Astrocyte (in vitro differentiated cells and primary cell): ENCODE results near the gene ITPK1. TPM values are rescaled to one million over a fixed set of nuclear protein-coding genes. Genes with fewer than 3 reads are reported as not detected.
"Not testable (repeated sequence)": the region's sequence is repeated elsewhere in the genome, so short reads cannot be mapped to it uniquely, and the experiment has no call there.

ENCODE experiments used
- DNase-seq: peaks from one replicate; pipeline ENCODE4 v3.0.0-alpha.2; 2010; ENCODE audit warnings: low read depth
- FAIRE-seq: peaks from 2 replicates; lab custom pipeline; 2011; peaks lifted over from hg19 to GRCh38; lab: Jason Lieb, UNC
- H2AFZ ChIP-seq: 2 replicates; pipeline ENCODE4 v1.6.0; 2012; ENCODE audit warnings: low read depth, low read length, inconsistent platforms
- H3K27ac ChIP-seq: 2 replicates; pipeline ENCODE4 v1.5.1; 2011; ENCODE audit warnings: low read depth, low read length, inconsistent platforms
- H3K27me3 ChIP-seq: 2 replicates; pipeline ENCODE4 v1.6.0; 2011; ENCODE audit warnings: low read length, inconsistent platforms; ENCODE audit not compliant: insufficient read depth
- H3K36me3 ChIP-seq: 2 replicates; pipeline ENCODE4 v1.5.1; 2011; ENCODE audit warnings: low read length, inconsistent platforms; ENCODE audit not compliant: insufficient read depth
- H3K4me1 ChIP-seq: 2 replicates; pipeline ENCODE4 v1.5.1; 2011; ENCODE audit warnings: low read length, inconsistent platforms; ENCODE audit not compliant: insufficient read depth
- H3K4me2 ChIP-seq: 2 replicates; pipeline ENCODE4 v1.6.0; 2012; ENCODE audit warnings: low read length, inconsistent platforms
- H3K4me3 ChIP-seq: 2 replicates; pipeline ENCODE4 v1.5.1; 2011; ENCODE audit warnings: low read depth, mild to moderate bottlenecking, low read length, inconsistent platforms; ENCODE audit not compliant: insufficient read depth
- H3K79me2 ChIP-seq: 2 replicates; pipeline ENCODE4 v1.6.0; 2012; ENCODE audit warnings: mild to moderate bottlenecking, low read length, inconsistent platforms; ENCODE audit not compliant: insufficient read depth
- H3K9ac ChIP-seq: 2 replicates; pipeline ENCODE4 v1.6.0; 2012; ENCODE audit warnings: mild to moderate bottlenecking, low read length, inconsistent platforms
- H3K9me3 ChIP-seq: 2 replicates; pipeline ENCODE4 v1.5.1; 2012; ENCODE audit warnings: low read depth, mild to moderate bottlenecking, low read length, inconsistent platforms; ENCODE audit not compliant: insufficient read depth
- H4K20me1 ChIP-seq: 2 replicates; pipeline ENCODE4 v1.6.0; 2012; ENCODE audit warnings: low read length, inconsistent platforms; ENCODE audit not compliant: insufficient read depth
- H3K27ac Mint-ChIP-seq: one replicate; pipeline ENCODE4 v1.8.0; 2021; ENCODE audit warnings: mild to moderate bottlenecking, mixed read lengths; ENCODE audit not compliant: unreplicated experiment
- H3K27me3 Mint-ChIP-seq: one replicate; pipeline ENCODE4 v1.8.0; 2021; ENCODE audit warnings: low read depth, mixed read lengths; ENCODE audit not compliant: unreplicated experiment
- H3K36me3 Mint-ChIP-seq: one replicate; pipeline ENCODE4 v1.8.0; 2021; ENCODE audit warnings: low read depth, mixed read lengths; ENCODE audit not compliant: unreplicated experiment
- H3K4me1 Mint-ChIP-seq: one replicate; pipeline ENCODE4 v1.8.0; 2021; ENCODE audit warnings: low read depth, mixed read lengths; ENCODE audit not compliant: unreplicated experiment
- H3K4me3 Mint-ChIP-seq: one replicate; pipeline ENCODE4 v1.8.0; 2021; ENCODE audit warnings: mild to moderate bottlenecking, moderate library complexity, mixed read lengths; ENCODE audit not compliant: unreplicated experiment
- H3K9me3 Mint-ChIP-seq: one replicate; pipeline ENCODE4 v1.8.0; 2021; ENCODE audit warnings: mild to moderate bottlenecking, mixed read lengths; ENCODE audit not compliant: unreplicated experiment
- CTCF ChIP-seq: IDR thresholded peaks from 2 replicates; pipeline ENCODE4 v1.5.1; 2011; ENCODE audit warnings: low read depth, mild to moderate bottlenecking, inconsistent platforms, low read length, moderate library complexity; ENCODE audit not compliant: insufficient read depth
- EZH2 ChIP-seq: IDR thresholded peaks from 2 replicates; pipeline ENCODE4 v1.6.1; 2012; ENCODE audit warnings: mild to moderate bottlenecking, low read length, inconsistent platforms; ENCODE audit not compliant: insufficient read depth
- total RNA-seq: library from RNA; stranded (reverse); gene quantifications from 2 replicates; pipeline ENCODE4 v1.2.1, GENCODE V29; 2021

ITPK1 gene
- total RNA-seq, 1 donor from 2014 or later: 13.0 TPM

- Histone ChIP-seq H3K4me3 (no peak overlapping the region), H3K9me3 (no peaks in the 10 kb centered on the region), H3K27me3 (peaks cover 3% of the 10 kb centered on the region), H4K20me1 (no peaks in the 10 kb centered on the region), H3K9ac (no peak overlapping the region), H3K79me2 (no peaks in the 10 kb centered on the region), H3K36me3 (no peaks in the 10 kb centered on the region), H3K27ac (no peak overlapping the region), H2AFZ (no peak overlapping the region), H3K4me1 (no peaks in the 10 kb centered on the region), H3K4me2 (no peak overlapping the region)
- FAIRE-seq (no peak), DNase-seq (no peak)
- H3K27ac Mint-ChIP-seq: no peak overlapping the region
- H3K27me3 Mint-ChIP-seq: peaks cover 17% of the 10 kb centered on the region
- TF ChIP-seq EZH2: no peak
- no peak for TF ChIP-seq CTCF
- H3K4me3 Mint-ChIP-seq: no peak overlapping the region
- H3K4me1 Mint-ChIP-seq: no peaks in the 10 kb centered on the region
- no peaks in the 10 kb centered on the region for H3K9me3 Mint-ChIP-seq
- no peaks in the 10 kb centered on the region for H3K36me3 Mint-ChIP-seq
These were observed 30.4 kb upstream of the ITPK1 start for GRCh38 chr14:93146119-93146518.

DNA sequence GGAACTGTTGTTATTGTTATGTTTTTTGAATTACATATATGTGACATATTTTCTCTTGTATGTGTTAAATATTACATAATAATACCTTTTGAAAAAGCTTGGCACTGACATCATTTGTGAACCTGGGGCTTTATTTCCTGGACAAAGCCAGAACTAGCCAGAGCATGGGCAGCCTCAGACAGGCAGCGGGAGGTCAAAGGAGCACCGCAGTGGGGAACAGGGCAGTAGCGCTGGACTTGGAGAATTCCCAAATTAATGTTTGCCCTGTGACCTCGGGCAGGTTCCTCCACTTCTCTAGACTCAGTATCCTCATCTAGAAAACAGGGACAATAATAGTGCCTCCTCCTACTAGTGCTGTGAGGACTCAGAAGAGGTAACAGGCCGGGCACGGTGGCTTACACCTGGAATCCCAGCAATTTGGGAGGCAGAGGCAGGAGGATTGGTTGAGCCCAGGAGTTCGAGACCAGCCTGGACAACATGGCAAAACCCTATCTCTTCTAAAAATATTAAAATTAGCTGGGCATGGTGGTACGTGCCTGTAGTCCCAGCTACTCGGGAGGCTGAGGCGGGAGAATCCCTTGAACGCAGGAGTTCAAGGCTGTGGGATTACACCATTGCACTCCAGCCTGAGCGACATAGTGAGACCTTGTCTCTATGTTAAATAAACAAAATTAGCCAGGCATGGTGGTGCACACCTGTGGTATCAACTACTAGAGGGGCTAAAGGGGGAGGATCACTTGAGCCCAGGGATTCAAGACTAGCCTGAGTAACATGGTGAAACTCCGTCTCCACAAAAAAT is 27.3 kb upstream of the ITPK1 start:
- Histone ChIP-seq H2AFZ (no peak overlapping the region), H3K4me1 (no peaks in the 10 kb centered on the region), H3K27ac (no peak overlapping the region), H3K4me2 (no peak overlapping the region), H3K27me3 (no peaks in the 10 kb centered on the region), H3K9me3 (no peaks in the 10 kb centered on the region), H3K9ac (no peak overlapping the region), H3K4me3 (no peak overlapping the region), H3K36me3 (no peaks in the 10 kb centered on the region), H3K79me2 (no peaks in the 10 kb centered on the region), H4K20me1 (no peaks in the 10 kb centered on the region)
- H3K4me1 Mint-ChIP-seq: no peaks in the 10 kb centered on the region
- TF ChIP-seq CTCF (no peak), EZH2 (no peak)
- DNase-seq: no peak
- no peak overlapping the region for H3K4me3 Mint-ChIP-seq
- H3K36me3 Mint-ChIP-seq: no peaks in the 10 kb centered on the region
- H3K27me3 Mint-ChIP-seq: peaks cover 17% of the 10 kb centered on the region
- FAIRE-seq: no peak
- H3K9me3 Mint-ChIP-seq: no peaks in the 10 kb centered on the region
- no peak overlapping the region for H3K27ac Mint-ChIP-seq

- H4K20me1 ChIP-seq: no peaks in the 10 kb centered on the region
- no peaks in the 10 kb centered on the region for H3K4me1 ChIP-seq
- Mint-ChIP-seq H3K4me1 (no peaks in the 10 kb centered on the region), H3K9me3 (no peaks in the 10 kb centered on the region), H3K36me3 (no peaks in the 10 kb centered on the region), H3K27ac (no peak overlapping the region), H3K4me3 (no peak overlapping the region), H3K27me3 (peaks cover 23% of the 10 kb centered on the region)
- no peak for TF ChIP-seq EZH2
- TF ChIP-seq CTCF: no peak
- H3K9ac ChIP-seq: no peak overlapping the region
- H3K27ac ChIP-seq: no peak overlapping the region
- DNase-seq: no peak
- H3K27me3 ChIP-seq: peaks cover 2% of the 10 kb centered on the region
- no peaks in the 10 kb centered on the region for H3K79me2 ChIP-seq
- H3K36me3 ChIP-seq: no peaks in the 10 kb centered on the region
- no peak overlapping the region for H3K4me2 ChIP-seq
- H2AFZ ChIP-seq: no peak overlapping the region
- H3K4me3 ChIP-seq: no peak overlapping the region
- no peak for FAIRE-seq
- H3K9me3 ChIP-seq: no peaks in the 10 kb centered on the region
These were observed 22.1 kb upstream of the ITPK1 start for GRCh38 chr14:93137864-93138263.

- H3K9ac ChIP-seq, H3K9me3 Mint-ChIP-seq, H4K20me1 ChIP-seq, DNase-seq, FAIRE-seq, H3K36me3 Mint-ChIP-seq, H3K4me3 Mint-ChIP-seq, H3K27ac Mint-ChIP-seq, H2AFZ ChIP-seq, H3K4me1 ChIP-seq, H3K36me3 ChIP-seq, H3K27ac ChIP-seq, H3K79me2 ChIP-seq, H3K4me1 Mint-ChIP-seq, H3K4me2 ChIP-seq, H3K27me3 ChIP-seq, H3K4me3 ChIP-seq, H3K9me3 ChIP-seq: not testable (repeated sequence)
- H3K27me3 Mint-ChIP-seq: peaks cover 23% of the 10 kb centered on the region
These were observed 20.8 kb upstream of the ITPK1 start for GRCh38 chr14:93136508-93136907.
